A673 (cell line): Measurements from ENCODE around the gene PPP2R5E. TPM values are rescaled to one million over a fixed set of nuclear protein-coding genes. Genes with fewer than 3 reads are reported as not detected.
A peak's percentile ranks its signal among the peaks of the same experiment; 100 is the strongest.

Experiments used
- BruUV-seq: library from RNA; stranded (reverse); fragments of 400-500 nt; replicated peaks from 2 replicates; lab custom pipeline; 2021; lab: Mats Ljungman, UMichigan
- CTCF ChIA-PET: fragments of 300-600 bp; sonication (Branson Sonifier 250); formaldehyde crosslinking; loops from one replicate; lab custom pipeline; 2022; ENCODE audit warnings: antibody characterized with exemption; lab: Charles Lee
- POLR2A ChIA-PET: fragments of 300-600 bp; sonication (Branson Sonifier 250); formaldehyde crosslinking; loops from one replicate; lab custom pipeline; 2022; ENCODE audit warnings: antibody characterized with exemption; ENCODE audit not compliant: low non-redundant PET; lab: Charles Lee
- DNase-seq: peaks from one replicate; pipeline ENCODE4 v3.0.0-alpha.2; 2015; ENCODE audit warnings: low spot score
- H3K27ac ChIP-seq: fragments of 200-600 bp; sonication (generic); 2 replicates; pipeline ENCODE4 v1.5.1; 2016; ENCODE audit warnings: mixed run types, low read depth, mild to moderate bottlenecking, mixed read lengths, antibody characterized with exemption, low read length; ENCODE audit not compliant: poor library complexity, severe bottlenecking
- H3K27me3 ChIP-seq: fragments of 200-600 bp; sonication (generic); replicated peaks from 2 replicates; pipeline ENCODE4 v1.6.1; 2017; ENCODE audit warnings: mixed run types, low read depth, mild to moderate bottlenecking, mixed read lengths, antibody characterized with exemption, low read length; ENCODE audit not compliant: insufficient read depth, poor library complexity
- H3K36me3 ChIP-seq: fragments of 200-600 bp; sonication (generic); 2 replicates; pipeline ENCODE4 v1.6.1; 2016; ENCODE audit warnings: mixed run types, mild to moderate bottlenecking, mixed read lengths, antibody characterized with exemption, low read length; ENCODE audit not compliant: insufficient read depth, poor library complexity, severe bottlenecking
- H3K4me1 ChIP-seq: fragments of 200-600 bp; sonication (generic); 2 replicates; pipeline ENCODE4 v1.6.1; 2017; ENCODE audit warnings: mixed run types, mild to moderate bottlenecking, mixed read lengths, antibody characterized with exemption, low read length; ENCODE audit not compliant: insufficient read depth, poor library complexity, severe bottlenecking
- H3K4me3 ChIP-seq: fragments of 200-600 bp; sonication (generic); 2 replicates; pipeline ENCODE4 v1.5.1; 2016; ENCODE audit warnings: low read depth, mixed run types, mild to moderate bottlenecking, mixed read lengths, low read length; ENCODE audit not compliant: poor library complexity, severe bottlenecking
- H3K9me3 ChIP-seq: fragments of 200-600 bp; sonication (generic); 2 replicates; pipeline ENCODE4 v1.6.1; 2016; ENCODE audit warnings: mixed run types, low read depth, mild to moderate bottlenecking, mixed read lengths, antibody characterized with exemption, low read length; ENCODE audit not compliant: poor library complexity, severe bottlenecking
- EZH2 ChIP-seq: fragments of 200-600 bp; sonication (generic); IDR thresholded peaks from 2 replicates; pipeline ENCODE4 v1.6.1; 2017; ENCODE audit warnings: borderline replicate concordance, low read depth, mild to moderate bottlenecking, mixed read lengths, antibody characterized with exemption, low read length; ENCODE audit not compliant: poor library complexity, severe bottlenecking
- intact Hi-C: fragments of 100-400 bp; cut with micrococcal nuclease; formaldehyde crosslinking; loops from one replicate; pipeline ENCODE4 v1.10.0; 2022; ENCODE audit not compliant: unreplicated experiment
- total RNA-seq: library from RNA; stranded (reverse); gene quantifications from 2 replicates; pipeline ENCODE4 v1.2.3, GENCODE V29; 2021
- TF ChIP-seq, protein P1 (sequence below): fragments of 300-800, 200-600 bp; sonication (generic); conservative IDR thresholded peaks from 2 replicates; pipeline ENCODE4 v1.5.1; 2017; ENCODE audit warnings: low read depth, mild to moderate bottlenecking, antibody characterized with exemption, low read length, moderate library complexity, mixed read lengths

Gene PPP2R5E
- total RNA-seq, 1 experiment from 2014 or later: 66.0 TPM

DNA sequence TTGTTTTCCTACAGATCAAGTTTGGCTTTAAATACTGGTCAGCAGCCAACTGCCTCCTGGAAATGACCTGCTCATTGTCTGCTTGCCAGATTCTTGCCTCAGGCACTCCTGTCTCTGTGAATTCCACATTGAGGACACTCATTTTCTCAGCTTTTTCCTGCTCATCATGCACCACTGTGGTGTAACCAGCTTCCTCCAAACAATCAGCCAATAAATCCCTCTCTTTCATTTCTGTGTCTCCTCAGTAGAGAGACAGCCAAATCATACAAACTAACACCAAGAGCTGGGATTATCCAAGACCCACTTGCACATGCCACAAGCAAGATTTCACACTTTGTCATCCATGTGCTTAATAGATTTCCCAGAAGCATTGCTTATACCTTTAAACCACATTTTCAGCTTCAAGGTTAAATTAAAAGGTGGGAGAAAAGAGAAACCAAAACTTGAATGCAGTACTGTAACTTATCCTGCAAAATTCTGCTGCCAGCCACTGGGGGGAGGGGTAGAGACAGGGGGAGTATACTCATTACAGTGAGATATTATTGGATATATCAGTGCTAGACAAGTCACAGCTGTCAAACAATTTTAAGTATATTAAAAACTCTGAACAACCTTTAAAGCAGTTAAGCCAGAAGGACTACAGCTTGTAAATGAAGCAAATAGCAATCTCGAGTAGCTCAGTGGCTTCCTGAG lies 105.0 kb downstream of the PPP2R5E start:
- peaks cover 25% of the 10 kb centered on the region for H3K4me1 ChIP-seq
- DNase-seq: peak; percentile 37
- H3K27ac ChIP-seq: no peak overlapping the region
- BruUV-seq: no TSS peak
- no peaks in the 10 kb centered on the region for H3K9me3 ChIP-seq
- ChIA-PET CTCF (interaction anchor here (0.6 kb wide), 1 partner anchor 33 kb away, joined by 6 read pairs; no protein-coding TSS in a partner anchor), POLR2A (no interaction called here)
- no peaks in the 10 kb centered on the region for H3K36me3 ChIP-seq
- H3K27me3 ChIP-seq: no peaks in the 10 kb centered on the region
- intact Hi-C loops: no loop called here
- peak overlapping the region; percentile 23 for H3K4me3 ChIP-seq
- TF ChIP-seq EZH2: no peak
- TF ChIP-seq, protein P1, sequence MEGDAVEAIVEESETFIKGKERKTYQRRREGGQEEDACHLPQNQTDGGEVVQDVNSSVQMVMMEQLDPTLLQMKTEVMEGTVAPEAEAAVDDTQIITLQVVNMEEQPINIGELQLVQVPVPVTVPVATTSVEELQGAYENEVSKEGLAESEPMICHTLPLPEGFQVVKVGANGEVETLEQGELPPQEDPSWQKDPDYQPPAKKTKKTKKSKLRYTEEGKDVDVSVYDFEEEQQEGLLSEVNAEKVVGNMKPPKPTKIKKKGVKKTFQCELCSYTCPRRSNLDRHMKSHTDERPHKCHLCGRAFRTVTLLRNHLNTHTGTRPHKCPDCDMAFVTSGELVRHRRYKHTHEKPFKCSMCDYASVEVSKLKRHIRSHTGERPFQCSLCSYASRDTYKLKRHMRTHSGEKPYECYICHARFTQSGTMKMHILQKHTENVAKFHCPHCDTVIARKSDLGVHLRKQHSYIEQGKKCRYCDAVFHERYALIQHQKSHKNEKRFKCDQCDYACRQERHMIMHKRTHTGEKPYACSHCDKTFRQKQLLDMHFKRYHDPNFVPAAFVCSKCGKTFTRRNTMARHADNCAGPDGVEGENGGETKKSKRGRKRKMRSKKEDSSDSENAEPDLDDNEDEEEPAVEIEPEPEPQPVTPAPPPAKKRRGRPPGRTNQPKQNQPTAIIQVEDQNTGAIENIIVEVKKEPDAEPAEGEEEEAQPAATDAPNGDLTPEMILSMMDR: peak; percentile 41; the same call in 1 of the 2 replicates

DNA sequence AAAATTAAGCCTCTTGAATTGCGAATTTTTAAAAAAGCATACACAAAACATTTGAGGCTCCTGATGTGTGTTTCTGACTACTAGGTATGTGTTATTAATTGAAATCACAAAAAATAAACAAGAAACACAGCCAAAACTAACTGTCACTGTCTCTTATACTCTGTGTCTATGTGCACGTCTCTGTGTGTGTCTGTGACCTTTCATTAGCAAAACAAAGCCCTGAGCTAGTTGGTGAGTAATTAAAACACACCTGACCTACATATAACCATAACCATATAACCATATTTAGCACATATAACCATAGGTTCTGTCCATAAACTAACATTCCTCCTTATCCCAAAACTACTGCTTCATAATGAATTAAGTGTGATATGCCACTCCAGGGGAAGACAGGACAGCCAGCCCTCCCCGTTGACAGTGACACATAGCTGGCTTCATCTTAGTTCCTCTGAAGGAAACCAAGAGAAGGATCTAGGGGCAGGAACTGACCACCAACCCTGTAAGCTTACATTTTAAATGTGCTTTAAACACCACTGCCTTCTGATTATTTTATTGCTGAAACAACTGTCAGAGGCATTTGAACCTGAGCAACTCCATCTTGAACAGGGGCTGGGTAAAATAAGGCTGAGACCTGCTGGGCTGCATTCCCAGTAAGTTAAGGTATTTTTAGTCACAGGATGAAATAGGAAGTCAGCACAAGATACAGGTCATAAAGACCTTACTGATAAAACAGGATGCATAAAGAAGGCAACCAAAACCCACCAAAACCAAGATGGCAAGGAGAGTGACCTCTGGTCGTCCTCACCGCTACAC lies 106.7 kb downstream of the PPP2R5E start:
- Histone ChIP-seq H3K9me3 (no peaks in the 10 kb centered on the region), H3K36me3 (no peaks in the 10 kb centered on the region), H3K4me3 (no peak overlapping the region), H3K4me1 (peaks cover 25% of the 10 kb centered on the region), H3K27me3 (no peaks in the 10 kb centered on the region), H3K27ac (no peak overlapping the region)
- ChIA-PET CTCF (no interaction called here), POLR2A (no interaction called here)
- TF ChIP-seq, protein P1: no peak
- no peak for TF ChIP-seq EZH2
- no TSS peak for BruUV-seq
- no peak for DNase-seq
- intact Hi-C loops: no loop called here

DNA sequence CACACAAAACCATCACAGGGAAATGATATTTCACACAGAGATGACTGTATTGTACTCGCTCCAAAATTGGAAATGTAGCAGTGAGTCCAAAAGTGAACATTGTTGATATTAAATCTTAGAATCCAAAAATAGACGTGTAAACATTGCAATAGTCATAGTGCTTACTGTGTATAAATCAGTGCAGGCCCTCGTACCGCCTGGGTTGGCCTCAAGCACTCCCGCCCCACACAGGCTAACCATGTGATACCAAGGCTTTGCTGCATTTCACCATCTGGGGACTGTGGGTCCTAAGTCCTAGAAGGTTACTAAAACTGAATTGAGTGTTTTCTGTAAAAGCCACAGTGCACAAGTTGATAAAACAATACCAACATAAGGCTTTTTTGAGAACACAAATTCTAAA lies 107.3 kb downstream of the PPP2R5E start:
- CTCF ChIA-PET: no interaction called here
- POLR2A ChIA-PET: no interaction called here
- Histone ChIP-seq H3K27ac (no peak overlapping the region), H3K4me3 (no peak overlapping the region), H3K4me1 (peaks cover 25% of the 10 kb centered on the region), H3K36me3 (no peaks in the 10 kb centered on the region), H3K9me3 (no peaks in the 10 kb centered on the region), H3K27me3 (no peaks in the 10 kb centered on the region)
- BruUV-seq: no TSS peak
- intact Hi-C loops: no loop called here
- TF ChIP-seq, protein P1: no peak
- TF ChIP-seq EZH2: no peak
- no peak for DNase-seq
